Measurements from ENCODE around the gene RGPD6.
"Not testable (repeated sequence)": the region's sequence is repeated elsewhere in the genome, so short reads cannot be mapped to it uniquely, and the experiment has no call there.

GRCh38 chr2:110496027-110496426 lies 81.0 kb downstream of the RGPD6 start:
- TF ChIP-seq MXI1 (IDR thresholded peaks at IDR 0.05; ENCODE audit: borderline replicate concordance, low read depth, low read length); RAD21 (IDR thresholded peaks at IDR 0.05; ENCODE audit: low read length); RCOR1 (IDR thresholded peaks at IDR 0.05; ENCODE audit: insufficient replicate concordance, low read length); FOS (IDR thresholded peaks at IDR 0.05; ENCODE audit: low read depth, low read length); POLR2A (IDR thresholded peaks at IDR 0.05; ENCODE audit: low read depth, low read length); RFX5 (IDR thresholded peaks at IDR 0.05; ENCODE audit: low read depth, low read length); USF2 (IDR thresholded peaks at IDR 0.05; ENCODE audit: low read depth, low read length); BHLHE40 (IDR thresholded peaks at IDR 0.05; ENCODE audit: low read depth, low read length); NFE2L2 (IDR thresholded peaks at IDR 0.05; ENCODE audit: low read depth, low read length); CHD1 (IDR thresholded peaks at IDR 0.05; ENCODE audit: low read depth, low read length); SMC3 (IDR thresholded peaks at IDR 0.05; ENCODE audit: low read depth, low read length); CEBPB (IDR thresholded peaks at IDR 0.05; ENCODE audit: low read depth, low read length); MAFK (IDR thresholded peaks at IDR 0.05; ENCODE audit: low read depth, low read length): not testable (repeated sequence)
- TF ChIP-seq, protein P1, sequence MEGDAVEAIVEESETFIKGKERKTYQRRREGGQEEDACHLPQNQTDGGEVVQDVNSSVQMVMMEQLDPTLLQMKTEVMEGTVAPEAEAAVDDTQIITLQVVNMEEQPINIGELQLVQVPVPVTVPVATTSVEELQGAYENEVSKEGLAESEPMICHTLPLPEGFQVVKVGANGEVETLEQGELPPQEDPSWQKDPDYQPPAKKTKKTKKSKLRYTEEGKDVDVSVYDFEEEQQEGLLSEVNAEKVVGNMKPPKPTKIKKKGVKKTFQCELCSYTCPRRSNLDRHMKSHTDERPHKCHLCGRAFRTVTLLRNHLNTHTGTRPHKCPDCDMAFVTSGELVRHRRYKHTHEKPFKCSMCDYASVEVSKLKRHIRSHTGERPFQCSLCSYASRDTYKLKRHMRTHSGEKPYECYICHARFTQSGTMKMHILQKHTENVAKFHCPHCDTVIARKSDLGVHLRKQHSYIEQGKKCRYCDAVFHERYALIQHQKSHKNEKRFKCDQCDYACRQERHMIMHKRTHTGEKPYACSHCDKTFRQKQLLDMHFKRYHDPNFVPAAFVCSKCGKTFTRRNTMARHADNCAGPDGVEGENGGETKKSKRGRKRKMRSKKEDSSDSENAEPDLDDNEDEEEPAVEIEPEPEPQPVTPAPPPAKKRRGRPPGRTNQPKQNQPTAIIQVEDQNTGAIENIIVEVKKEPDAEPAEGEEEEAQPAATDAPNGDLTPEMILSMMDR (conservative IDR thresholded peaks at IDR 0.05; ENCODE audit: low read depth, low read length) = not testable (repeated sequence)

All from IMR-90 (cell line).